Mesenteric fat pad (tissue), 1 donor: ENCODE measurements around the gene NBL1. TPM values are rescaled to one million over a fixed set of nuclear protein-coding genes. Genes with fewer than 3 reads are reported as not detected.

Experiments
- DNase-seq: peaks from one replicate; pipeline ENCODE4 v3.0.0-alpha.2; 2020; ENCODE audit warnings: low spot score
- total RNA-seq: library from RNA; stranded (reverse); fragmentation: NEBNext Ultra II Directional; extraction: Animal tissue kit (Norgen Biotek cat#: 25700); gene quantifications from one replicate; pipeline ENCODE4 v1.2.1, GENCODE V29; 2021
- donor health status: DM: yes; HTN: yes; CAD: no.

Gene NBL1
- total RNA-seq, 1 donor from 2014 or later, result 126 TPM

GRCh38 chr1:19621274-19621950 lies 22.7 kb upstream of the NBL1 start:
- no peak for DNase-seq

GRCh38 chr1:19622204-19622603 lies 21.9 kb upstream of the NBL1 start:
- no peak for DNase-seq

- DNase-seq, result no peak
Observed at GRCh38 chr1:19623523-19623922, 20.6 kb upstream of the NBL1 start.

GRCh38 chr1:19625291-19625937 lies 18.7 kb upstream of the NBL1 start:
- DNase-seq, result peak; percentile 60

GRCh38 chr1:19628879-19629278 lies 15.2 kb upstream of the NBL1 start:
- DNase-seq, result peak; percentile 74

- DNase-seq, result no peak
Observed at GRCh38 chr1:19629357-19629756, 14.8 kb upstream of the NBL1 start.

GRCh38 chr1:19630192-19630591 lies 13.9 kb upstream of the NBL1 start:
- peak; percentile 35 for DNase-seq

- no peak for DNase-seq
Observed at GRCh38 chr1:19630720-19631395, 13.3 kb upstream of the NBL1 start.

- DNase-seq, result no peak
Observed at GRCh38 chr1:19632211-19632610, 11.9 kb upstream of the NBL1 start.

- DNase-seq, result no peak
Observed at GRCh38 chr1:19633106-19633505, 11.0 kb upstream of the NBL1 start.

- peak; percentile 67 for DNase-seq
Observed at GRCh38 chr1:19635064-19635463, 9.0 kb upstream of the NBL1 start.

- DNase-seq, result peak; percentile 57
Observed at GRCh38 chr1:19635646-19636045, 8.5 kb upstream of the NBL1 start.

GRCh38 chr1:19636065-19636464 lies 8.0 kb upstream of the NBL1 start:
- DNase-seq, result peak; percentile 57

GRCh38 chr1:19636749-19637148 lies 7.4 kb upstream of the NBL1 start:
- peak; percentile 51 for DNase-seq

GRCh38 chr1:19637606-19638005 lies 6.5 kb upstream of the NBL1 start:
- DNase-seq, result peak; percentile 73

GRCh38 chr1:19639228-19639627 lies 4.9 kb upstream of the NBL1 start:
- DNase-seq, result peak; percentile 4

GRCh38 chr1:19639999-19640362 lies 4.1 kb upstream of the NBL1 start:
- peak; percentile 12 for DNase-seq

- DNase-seq, result peak; percentile 83
Observed at GRCh38 chr1:19640363-19641316, 3.5 kb upstream of the NBL1 start.

GRCh38 chr1:19643121-19643520 lies 990 bp upstream of the NBL1 start:
- no peak for DNase-seq

- DNase-seq, result no peak
Observed at GRCh38 chr1:19644395-19644680, 227 bp downstream of the NBL1 start.

GRCh38 chr1:19644681-19645410 lies 735 bp downstream of the NBL1 start:
- no peak for DNase-seq
